H1 (cell line): ENCODE data around the gene RERE. TPM values are rescaled to one million over a fixed set of nuclear protein-coding genes. Genes with fewer than 3 reads are reported as not detected.

Experiments used
- ATF3 ChIP-seq: IDR thresholded peaks from 2 replicates; pipeline ENCODE4 v1.6.1; 2011; ENCODE audit warnings: low read depth, mild to moderate bottlenecking, low read length; ENCODE audit not compliant: insufficient read depth
- BACH1 ChIP-seq: IDR thresholded peaks from 2 replicates; pipeline ENCODE4 v1.6.1; 2012; ENCODE audit warnings: low read length, improper control_type of control experiment
- CEBPB ChIP-seq: IDR thresholded peaks from 2 replicates; pipeline ENCODE4 v1.6.1; 2012; ENCODE audit warnings: low read depth, low read length
- CTCF ChIP-seq, 3 experiments: IDR thresholded peaks; 1 replicate in 2 of 3; 2 replicates in 1 of 3; pipeline versions ENCODE4 v1.5.1 to v1.6.1; 2011; ENCODE audit warnings: low read length in 3 of 3, mild to moderate bottlenecking in 3 of 3, inconsistent platforms in 2 of 3, low read depth in 1 of 3, moderate library complexity in 1 of 3; ENCODE audit not compliant: insufficient read depth in 1 of 3; ENCODE audit errors: control extremely low read depth in 1 of 3
- EZH2 ChIP-seq: fragments of 200-600 bp; sonication (generic); IDR thresholded peaks from 2 replicates; pipeline ENCODE4 v1.7.1; 2012; ENCODE audit warnings: low read depth, mild to moderate bottlenecking, moderate library complexity, low read length, inconsistent platforms; ENCODE audit not compliant: severe bottlenecking
- JUN ChIP-seq: IDR thresholded peaks from 2 replicates; pipeline ENCODE4 v1.6.1; 2011; ENCODE audit warnings: low read depth, mild to moderate bottlenecking, improper control_type of control experiment, low read length
- KDM1A ChIP-seq: fragments of 200-600, 300-600 bp; sonication (generic); IDR thresholded peaks from 2 replicates; pipeline ENCODE4 v1.7.1; 2016; ENCODE audit warnings: mild to moderate bottlenecking, low read length, borderline replicate concordance
- POU5F1 ChIP-seq: IDR thresholded peaks from 2 replicates; pipeline ENCODE4 v1.6.1; 2011; ENCODE audit warnings: low read depth, mild to moderate bottlenecking, low read length, moderate library complexity
- RNF2 ChIP-seq: fragments of 200-900, 300-1000 bp; sonication (generic); IDR thresholded peaks from 2 replicates; pipeline ENCODE4 v1.7.1; 2016; ENCODE audit warnings: borderline replicate concordance, low read depth, mild to moderate bottlenecking, antibody characterized with exemption, low read length; ENCODE audit not compliant: poor library complexity, severe bottlenecking; ENCODE audit errors: missing control alignments
- SAP30 ChIP-seq: fragments of 300-600 bp; sonication (generic); IDR thresholded peaks from 2 replicates; pipeline ENCODE4 v1.7.1; 2012; ENCODE audit warnings: low read length, moderate library complexity, mild to moderate bottlenecking, inconsistent platforms; ENCODE audit not compliant: insufficient read depth, insufficient replicate concordance
- SP1 ChIP-seq: IDR thresholded peaks from 2 replicates; pipeline ENCODE4 v1.6.1; 2011; ENCODE audit warnings: low read depth, low read length
- SP2 ChIP-seq: IDR thresholded peaks from 2 replicates; pipeline ENCODE4 v1.6.1; 2012; ENCODE audit warnings: mild to moderate bottlenecking, low read length, inconsistent platforms
- SP4 ChIP-seq: IDR thresholded peaks from 2 replicates; pipeline ENCODE4 v1.6.1; 2012; ENCODE audit warnings: low read length, inconsistent platforms
- SUZ12 ChIP-seq: fragments of 200-600 bp; sonication (generic); IDR thresholded peaks from 2 replicates; pipeline ENCODE4 v1.6.1; 2012; ENCODE audit warnings: mild to moderate bottlenecking, inconsistent platforms, low read length, moderate library complexity, mixed read lengths
- TCF12 ChIP-seq: IDR thresholded peaks from 2 replicates; pipeline ENCODE4 v1.6.1; 2011; ENCODE audit warnings: low read depth, mild to moderate bottlenecking, low read length
- USF2 ChIP-seq: IDR thresholded peaks from 2 replicates; pipeline ENCODE4 v1.6.1; 2011; ENCODE audit warnings: low read length, improper control_type of control experiment
- ZNF274 ChIP-seq: IDR thresholded peaks from 2 replicates; pipeline ENCODE4 v1.7.0; 2012; ENCODE audit warnings: low read length, borderline replicate concordance; ENCODE audit errors: extremely low read depth
- polyA plus RNA-seq, 7 experiments: library from polyadenylated mRNA; depleted of rRNA in 3 of 7; stranded (reverse) in 5 of 7; unstranded in 2 of 7; fragments of >200 nt in 5 of 7; fragments of 200-250 nt in 2 of 7; gene quantifications; 1 replicate in 5 of 7; 2 replicates in 1 of 7; 4 replicates in 1 of 7; pipeline versions ENCODE4 v1.2.1 to v1.2.3, GENCODE V29; 2011 to 2013; ENCODE audit warnings: missing spikeins in 2 of 7, mixed read lengths in 2 of 7
- total RNA-seq: library from RNA; stranded (reverse); fragmentation: NEBNext Ultra II Directional; extraction: Animal tissue kit (Norgen Biotek cat#: 25700); gene quantifications from 2 replicates; pipeline ENCODE4 v1.2.1, GENCODE V29; 2021
- TF ChIP-seq, protein P1 (sequence below): IDR thresholded peaks from 2 replicates; pipeline ENCODE4 v1.6.1; 2012; ENCODE audit warnings: inconsistent platforms

Gene RERE
- total and polyA plus RNA-seq, 2 of the 8 experiments (the other 6 are each of a cell fraction or from before 2014, with no cell fraction given), result 15.3 to 142 TPM

- peak in 2 of 3 experiments; percentile 5; a peak in 2 of 4 replicates for TF ChIP-seq CTCF (IDR thresholded peaks at IDR 0.05; ENCODE audit: control extremely low read depth in 1 of 3, insufficient read depth in 1 of 3, low read depth in 1 of 3, low read length in 3 of 3)
- TF ChIP-seq EZH2, result no peak
- TF ChIP-seq SUZ12, result no peak
- no peak for TF ChIP-seq JUN
- TF ChIP-seq ATF3, result no peak
- no peak for TF ChIP-seq ZNF274
- no peak for TF ChIP-seq POU5F1
- TF ChIP-seq BACH1, result no peak
- no peak for TF ChIP-seq RNF2
- TF ChIP-seq SAP30, result no peak
- no peak for TF ChIP-seq SP2
- peak; percentile 90 for TF ChIP-seq SP1
- TF ChIP-seq, protein P1, sequence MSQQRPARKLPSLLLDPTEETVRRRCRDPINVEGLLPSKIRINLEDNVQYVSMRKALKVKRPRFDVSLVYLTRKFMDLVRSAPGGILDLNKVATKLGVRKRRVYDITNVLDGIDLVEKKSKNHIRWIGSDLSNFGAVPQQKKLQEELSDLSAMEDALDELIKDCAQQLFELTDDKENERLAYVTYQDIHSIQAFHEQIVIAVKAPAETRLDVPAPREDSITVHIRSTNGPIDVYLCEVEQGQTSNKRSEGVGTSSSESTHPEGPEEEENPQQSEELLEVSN, result no peak
- TF ChIP-seq TCF12, result peak; percentile 65; the same call in 1 of the 2 replicates
- TF ChIP-seq CEBPB, result peak; percentile 7; the same call in 1 of the 2 replicates
- no peak for TF ChIP-seq SP4
- TF ChIP-seq USF2, result no peak
- no peak for TF ChIP-seq KDM1A
Observed at GRCh38 chr1:8702850-8703810, 114.3 kb downstream of the RERE start (continued).
